ENCODE data around the gene PDZD8.

PDZD8 gene

GRCh38 chr10:117342641-117343040 lies 32.6 kb downstream of the PDZD8 start:
- no peak overlapping the region for H3K4me3 ChIP-seq (ENCODE audit: low read depth, low read length)
- DNase-seq (ENCODE audit: low read depth, low spot score): peak; percentile 66
- TF ChIP-seq, protein P1, sequence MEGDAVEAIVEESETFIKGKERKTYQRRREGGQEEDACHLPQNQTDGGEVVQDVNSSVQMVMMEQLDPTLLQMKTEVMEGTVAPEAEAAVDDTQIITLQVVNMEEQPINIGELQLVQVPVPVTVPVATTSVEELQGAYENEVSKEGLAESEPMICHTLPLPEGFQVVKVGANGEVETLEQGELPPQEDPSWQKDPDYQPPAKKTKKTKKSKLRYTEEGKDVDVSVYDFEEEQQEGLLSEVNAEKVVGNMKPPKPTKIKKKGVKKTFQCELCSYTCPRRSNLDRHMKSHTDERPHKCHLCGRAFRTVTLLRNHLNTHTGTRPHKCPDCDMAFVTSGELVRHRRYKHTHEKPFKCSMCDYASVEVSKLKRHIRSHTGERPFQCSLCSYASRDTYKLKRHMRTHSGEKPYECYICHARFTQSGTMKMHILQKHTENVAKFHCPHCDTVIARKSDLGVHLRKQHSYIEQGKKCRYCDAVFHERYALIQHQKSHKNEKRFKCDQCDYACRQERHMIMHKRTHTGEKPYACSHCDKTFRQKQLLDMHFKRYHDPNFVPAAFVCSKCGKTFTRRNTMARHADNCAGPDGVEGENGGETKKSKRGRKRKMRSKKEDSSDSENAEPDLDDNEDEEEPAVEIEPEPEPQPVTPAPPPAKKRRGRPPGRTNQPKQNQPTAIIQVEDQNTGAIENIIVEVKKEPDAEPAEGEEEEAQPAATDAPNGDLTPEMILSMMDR (IDR thresholded peaks at IDR 0.05; ENCODE audit: low read depth, low read length): no peak
- in situ Hi-C loops (cut with HindIII; ENCODE audit: low sequenced_read_pairs): no loop called here

DNA sequence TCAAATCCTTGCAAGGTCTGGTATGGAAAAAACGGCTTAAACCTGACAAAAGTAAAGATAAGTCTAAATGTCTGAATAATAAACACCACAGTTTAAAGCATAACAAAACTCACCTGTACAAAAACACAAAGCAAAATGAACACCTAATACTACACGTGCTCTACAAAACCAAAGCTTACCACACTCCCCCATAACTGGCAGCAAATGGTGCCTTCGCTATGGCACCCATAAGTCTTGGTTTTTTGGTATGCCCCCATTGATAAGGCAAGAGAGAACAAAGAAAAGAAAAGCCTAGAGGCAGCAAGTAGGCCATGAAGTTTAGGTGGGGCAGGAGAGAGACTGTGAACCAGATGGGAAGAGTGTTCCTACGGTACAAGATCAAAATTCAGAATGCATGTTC lies 34.2 kb downstream of the PDZD8 start:
- TF ChIP-seq, protein P1 (IDR thresholded peaks at IDR 0.05; ENCODE audit: low read depth, low read length): no peak
- H3K4me3 ChIP-seq (ENCODE audit: low read depth, low read length): no peak overlapping the region
- no peak for DNase-seq (ENCODE audit: low read depth, low spot score)
- in situ Hi-C loops (cut with HindIII; ENCODE audit: low sequenced_read_pairs): no loop called here

- TF ChIP-seq, protein P1 (IDR thresholded peaks at IDR 0.05; ENCODE audit: low read depth, low read length): no peak
Observed at GRCh38 chr10:117339979-117340378, 35.3 kb downstream of the PDZD8 start.

GRCh38 chr10:117339578-117339977 lies 35.7 kb downstream of the PDZD8 start:
- H3K4me3 ChIP-seq (ENCODE audit: low read depth, low read length): no peak overlapping the region
- TF ChIP-seq, protein P1 (IDR thresholded peaks at IDR 0.05; ENCODE audit: low read depth, low read length): no peak
- in situ Hi-C loops (cut with HindIII; ENCODE audit: low sequenced_read_pairs): no loop called here
- DNase-seq (ENCODE audit: low read depth, low spot score): no peak

More at GRCh38 chr10:117339979-117340378, 35.3 kb downstream of the PDZD8 start:
- in situ Hi-C loops (cut with HindIII; ENCODE audit: low sequenced_read_pairs): no loop called here
- no peak overlapping the region for H3K4me3 ChIP-seq (ENCODE audit: low read depth, low read length)
- DNase-seq (ENCODE audit: low read depth, low spot score): no peak

- H3K4me3 ChIP-seq (ENCODE audit: low read depth, low read length): no peak overlapping the region
- in situ Hi-C loops (cut with HindIII; ENCODE audit: low sequenced_read_pairs): no loop called here
- TF ChIP-seq, protein P1 (IDR thresholded peaks at IDR 0.05; ENCODE audit: low read depth, low read length): no peak
- DNase-seq (ENCODE audit: low read depth, low spot score): no peak
Observed at GRCh38 chr10:117334926-117335325, 40.3 kb downstream of the PDZD8 start.

- in situ Hi-C loops (cut with HindIII; ENCODE audit: low sequenced_read_pairs): no loop called here
- peak; percentile 40 for DNase-seq (ENCODE audit: low read depth, low spot score)
- TF ChIP-seq, protein P1 (IDR thresholded peaks at IDR 0.05; ENCODE audit: low read depth, low read length): no peak
- H3K4me3 ChIP-seq (ENCODE audit: low read depth, low read length): no peak overlapping the region
Observed at GRCh38 chr10:117334066-117334465, 41.2 kb downstream of the PDZD8 start.

DNA sequence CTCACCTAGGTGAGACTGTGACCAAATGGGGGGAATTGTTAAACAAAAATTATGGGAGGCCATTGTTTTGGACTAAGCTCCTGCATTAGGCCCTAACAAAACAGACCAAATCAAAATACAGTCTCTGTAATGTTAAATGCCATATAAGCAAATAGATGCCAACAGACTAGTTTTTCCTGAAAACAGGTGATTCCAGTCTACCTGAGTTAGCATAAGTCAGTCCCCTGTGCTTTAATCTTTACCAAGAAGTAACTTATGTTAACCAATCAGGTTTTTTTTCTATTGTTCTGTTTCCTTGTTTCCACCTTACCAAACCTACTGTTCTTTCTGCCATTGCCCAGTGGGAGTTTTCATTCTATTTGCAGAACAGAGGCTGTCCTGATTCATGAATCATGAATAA lies 48.0 kb downstream of the PDZD8 start:
- in situ Hi-C loops (cut with HindIII; ENCODE audit: low sequenced_read_pairs): no loop called here
- H3K4me3 ChIP-seq (ENCODE audit: low read depth, low read length): no peak overlapping the region
- TF ChIP-seq, protein P1 (IDR thresholded peaks at IDR 0.05; ENCODE audit: low read depth, low read length): no peak
- no peak for DNase-seq (ENCODE audit: low read depth, low spot score)

Data from astrocyte of the spinal cord (primary cell).